ENCODE data around the gene TAGLN2.

DNA sequence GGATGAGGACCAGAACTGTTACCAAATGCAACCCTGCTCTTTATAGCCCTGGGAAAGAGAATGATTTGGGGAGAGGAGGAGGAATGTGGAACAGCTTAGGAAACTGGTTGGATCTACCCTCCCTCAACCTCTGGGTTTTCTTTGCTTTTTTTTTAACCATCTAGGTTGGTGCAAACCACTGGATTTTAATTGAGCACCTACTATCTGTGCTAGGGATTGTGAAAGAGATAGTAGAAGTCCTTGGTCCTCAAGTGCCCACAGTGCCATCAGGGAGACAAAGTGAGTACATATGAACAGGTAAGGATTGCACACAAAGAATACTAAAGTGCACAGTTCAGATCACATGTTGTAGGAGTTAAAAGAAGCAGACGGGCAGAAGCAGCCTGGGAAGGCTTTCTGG is 4.7 kb downstream of the TAGLN2 start:
- TF ChIP-seq, protein P1, sequence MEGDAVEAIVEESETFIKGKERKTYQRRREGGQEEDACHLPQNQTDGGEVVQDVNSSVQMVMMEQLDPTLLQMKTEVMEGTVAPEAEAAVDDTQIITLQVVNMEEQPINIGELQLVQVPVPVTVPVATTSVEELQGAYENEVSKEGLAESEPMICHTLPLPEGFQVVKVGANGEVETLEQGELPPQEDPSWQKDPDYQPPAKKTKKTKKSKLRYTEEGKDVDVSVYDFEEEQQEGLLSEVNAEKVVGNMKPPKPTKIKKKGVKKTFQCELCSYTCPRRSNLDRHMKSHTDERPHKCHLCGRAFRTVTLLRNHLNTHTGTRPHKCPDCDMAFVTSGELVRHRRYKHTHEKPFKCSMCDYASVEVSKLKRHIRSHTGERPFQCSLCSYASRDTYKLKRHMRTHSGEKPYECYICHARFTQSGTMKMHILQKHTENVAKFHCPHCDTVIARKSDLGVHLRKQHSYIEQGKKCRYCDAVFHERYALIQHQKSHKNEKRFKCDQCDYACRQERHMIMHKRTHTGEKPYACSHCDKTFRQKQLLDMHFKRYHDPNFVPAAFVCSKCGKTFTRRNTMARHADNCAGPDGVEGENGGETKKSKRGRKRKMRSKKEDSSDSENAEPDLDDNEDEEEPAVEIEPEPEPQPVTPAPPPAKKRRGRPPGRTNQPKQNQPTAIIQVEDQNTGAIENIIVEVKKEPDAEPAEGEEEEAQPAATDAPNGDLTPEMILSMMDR (IDR thresholded peaks at IDR 0.05; ENCODE audit: insufficient read depth, low read length) = no peak
- TF ChIP-seq POLR2AphosphoS5 (IDR thresholded peaks at IDR 0.05; ENCODE audit: low read depth) (no peak), GABPA (IDR thresholded peaks at IDR 0.05; ENCODE audit: low read depth) (no peak)
